Fibroblast of mammary gland (primary cell): Measurements from ENCODE around the gene TP73.

ENCODE experiments used
- DNase-seq: peaks from one replicate; pipeline ENCODE4 v3.0.0-alpha.2; 2010; ENCODE audit warnings: low read depth
- H3K4me3 ChIP-seq: 2 replicates; pipeline ENCODE4 v1.5.1; 2011; ENCODE audit warnings: low read depth, mild to moderate bottlenecking, low read length, moderate library complexity; ENCODE audit not compliant: control insufficient read depth
- CTCF ChIP-seq: conservative IDR thresholded peaks from 2 replicates; pipeline ENCODE4 v1.5.1; 2011; ENCODE audit warnings: low read depth, low read length, inconsistent platforms; ENCODE audit not compliant: control insufficient read depth, insufficient read depth

TP73 gene

GRCh38 chr1:3770047-3770765 is 117.9 kb downstream of the TP73 start:
- no peak for DNase-seq
- TF ChIP-seq CTCF = no peak
- H3K4me3 ChIP-seq = no peak overlapping the region

GRCh38 chr1:3771108-3772026 is 119.1 kb downstream of the TP73 start:
- peak overlapping the region; percentile 31 for H3K4me3 ChIP-seq
- no peak for DNase-seq
- TF ChIP-seq CTCF = no peak

GRCh38 chr1:3772027-3772714 is 119.9 kb downstream of the TP73 start:
- no peak for TF ChIP-seq CTCF
- H3K4me3 ChIP-seq = peak overlapping the region; percentile 31
- DNase-seq = peak; percentile 35

- peak within 1 kb of the TSS; percentile 31 for H3K4me3 ChIP-seq
- TF ChIP-seq CTCF = no peak
- DNase-seq = no peak
Observed at GRCh38 chr1:3772715-3773571, 120.6 kb downstream of the TP73 start, which contains the start of gene SMIM1. Gene SMIM1 (plus strand): TSS chr1:3772749. CDS start chr1:3775374, 2,625 bp downstream.

- no peak for TF ChIP-seq CTCF
- H3K4me3 ChIP-seq = no peak overlapping the region
Observed at GRCh38 chr1:3773572-3774275, 121.4 kb downstream of the TP73 start.

More at GRCh38 chr1:3773572-3774275, 121.4 kb downstream of the TP73 start:
- DNase-seq = no peak
